DMS114 treated with DMSO at 0.1 percent for 48 hours (cell line): ENCODE measurements around the gene ADAMTS6.
"Not testable (repeated sequence)": the region's sequence is repeated elsewhere in the genome, so short reads cannot be mapped to it uniquely, and the experiment has no call there.

Source experiments
- DNase-seq: peaks from one replicate; lab custom pipeline; 2025; ENCODE audit not compliant: unreplicated experiment; lab: John Stamatoyannopoulos, UW

ADAMTS6 gene

GRCh38 chr5:65382582-65382981, 99.1 kb downstream of the ADAMTS6 start:
- DNase-seq, result no peak

GRCh38 chr5:65370505-65370904, 111.2 kb downstream of the ADAMTS6 start:
- DNase-seq, result not testable (repeated sequence)

- DNase-seq, result no peak
Observed at GRCh38 chr5:65366655-65367054, 115.1 kb downstream of the ADAMTS6 start.

DNA sequence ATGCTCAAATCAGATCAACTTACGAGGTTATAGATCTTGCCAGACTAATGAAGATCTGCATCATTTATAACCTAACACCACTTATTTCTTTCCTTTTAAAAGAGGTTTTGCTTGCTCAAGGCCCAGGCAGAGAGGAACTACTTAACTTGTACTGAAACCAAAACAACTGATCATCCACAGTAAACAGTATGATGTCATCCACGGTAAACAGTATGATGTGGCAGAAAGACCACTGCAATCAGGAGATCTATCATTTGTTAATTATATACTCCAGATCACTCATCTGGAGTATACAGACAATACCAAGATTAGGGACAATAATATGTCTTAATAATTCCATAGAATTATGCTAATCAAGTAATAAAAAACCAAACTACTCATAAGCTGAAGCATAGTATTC, 116.8 kb downstream of the ADAMTS6 start:
- DNase-seq, result no peak

DNA sequence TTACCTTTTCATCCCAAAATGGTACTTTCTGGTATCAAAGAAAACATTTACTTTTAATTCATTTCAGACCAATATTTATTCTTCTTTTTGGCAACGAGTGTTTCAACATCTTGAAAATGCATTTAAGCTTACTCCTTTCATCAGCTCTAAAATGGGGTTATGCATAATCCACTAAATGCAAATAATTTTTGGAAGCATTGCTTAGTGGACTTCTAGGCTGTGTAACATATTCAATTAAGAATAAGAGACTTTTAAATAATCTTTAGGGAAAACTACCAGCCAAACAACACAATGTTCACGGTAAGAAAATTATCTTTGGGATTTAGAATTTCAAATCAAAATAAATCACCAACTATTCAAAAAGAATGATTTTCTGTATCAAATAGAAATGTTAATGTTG, 118.2 kb downstream of the ADAMTS6 start:
- DNase-seq, result no peak

GRCh38 chr5:65359981-65360380, 121.7 kb downstream of the ADAMTS6 start:
- DNase-seq, result no peak

DNA sequence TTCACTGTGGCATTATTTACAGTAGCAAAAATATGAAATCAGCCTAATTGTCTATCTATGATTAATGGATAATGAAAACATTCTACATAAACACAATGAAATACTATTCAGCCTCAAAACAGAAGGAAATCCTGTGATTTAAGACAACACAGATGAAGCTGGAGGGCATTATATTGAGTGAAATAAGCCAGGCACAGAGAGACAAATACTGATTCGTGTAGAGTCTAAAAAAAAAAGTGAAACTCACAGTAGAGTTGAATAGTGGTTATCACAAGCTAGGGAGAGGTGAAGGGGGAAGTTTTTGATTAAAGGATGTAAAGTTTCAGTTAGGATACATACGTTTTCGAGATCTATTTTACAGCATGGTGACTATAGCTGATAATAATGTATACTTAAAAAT, 122.2 kb downstream of the ADAMTS6 start:
- DNase-seq, result no peak

DNA sequence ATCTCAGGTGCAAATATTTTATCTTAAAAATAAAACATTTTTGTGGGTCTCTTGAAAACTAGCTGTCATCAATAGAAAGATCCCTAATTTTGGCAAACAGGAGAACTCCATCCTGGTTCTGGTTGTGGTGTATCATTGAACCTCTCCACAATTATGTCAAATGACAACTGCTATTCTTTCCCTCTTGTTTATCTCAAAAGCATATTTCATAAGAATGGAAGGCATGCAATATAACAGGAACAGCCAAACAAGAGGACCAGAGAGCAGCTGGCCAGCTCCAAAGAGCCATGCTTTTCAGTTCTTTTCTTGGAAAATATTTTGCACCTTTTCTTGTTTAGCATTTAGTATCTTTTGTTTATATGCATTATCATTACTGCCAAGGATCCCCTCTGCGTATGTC, 125.4 kb downstream of the ADAMTS6 start:
- DNase-seq, result no peak

DNA sequence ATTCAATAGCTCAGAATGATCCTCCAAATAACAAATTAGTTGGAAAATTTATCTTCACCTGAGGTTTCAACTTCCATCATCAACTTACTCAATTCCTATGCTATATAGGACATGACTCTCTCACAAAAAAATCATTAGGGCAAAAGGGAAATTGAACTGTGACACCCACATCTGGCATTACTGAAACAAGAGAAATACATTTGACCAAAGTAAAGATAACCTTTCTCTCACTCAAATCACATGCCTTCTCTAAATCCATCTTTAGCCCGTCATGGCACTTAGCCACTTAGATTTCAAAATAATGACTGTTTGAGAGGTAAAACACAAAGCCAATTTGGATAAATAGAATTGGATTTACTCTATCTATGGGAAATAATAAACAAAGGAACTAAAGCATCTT, 126.4 kb downstream of the ADAMTS6 start:
- DNase-seq, result no peak

DNA sequence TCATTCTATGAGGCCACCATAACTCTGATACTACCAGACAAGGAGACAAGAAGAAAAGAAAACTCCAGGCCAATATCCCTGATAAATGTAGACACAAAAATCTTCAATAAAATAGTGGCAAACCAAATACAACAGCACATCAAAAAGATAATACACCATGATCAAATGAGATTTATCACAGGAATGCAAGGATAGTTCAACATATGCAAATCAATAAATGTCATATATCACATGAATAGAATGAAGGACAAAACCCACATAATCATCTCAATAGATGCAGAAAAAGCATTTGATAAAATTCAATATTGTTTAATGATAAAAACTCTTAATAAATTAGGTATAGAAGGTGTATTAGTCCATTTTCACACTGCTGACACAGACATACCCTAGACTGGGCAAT, 139.9 kb downstream of the ADAMTS6 start:
- DNase-seq, result no peak

GRCh38 chr5:65338606-65339151, 143.0 kb downstream of the ADAMTS6 start:
- no peak for DNase-seq

DNA sequence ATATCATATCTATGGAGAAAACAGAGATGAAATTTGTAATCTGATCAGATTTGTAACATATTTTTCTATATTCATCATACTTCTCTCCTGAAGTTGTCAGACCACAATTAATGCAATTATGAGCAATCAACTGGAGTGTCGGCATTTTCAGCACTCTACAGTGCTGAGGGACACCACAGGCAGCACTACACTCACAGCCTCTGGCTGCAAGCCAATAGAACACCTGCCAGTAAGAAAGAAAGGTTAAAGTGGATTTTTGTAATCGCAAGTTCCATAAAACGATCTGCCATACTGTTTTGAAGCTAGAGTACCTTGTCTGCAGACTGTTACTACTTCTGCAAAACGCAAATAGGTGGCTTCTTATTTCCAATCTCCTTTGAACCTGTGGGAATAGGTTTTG, 147.6 kb downstream of the ADAMTS6 start:
- DNase-seq, result no peak

DNA sequence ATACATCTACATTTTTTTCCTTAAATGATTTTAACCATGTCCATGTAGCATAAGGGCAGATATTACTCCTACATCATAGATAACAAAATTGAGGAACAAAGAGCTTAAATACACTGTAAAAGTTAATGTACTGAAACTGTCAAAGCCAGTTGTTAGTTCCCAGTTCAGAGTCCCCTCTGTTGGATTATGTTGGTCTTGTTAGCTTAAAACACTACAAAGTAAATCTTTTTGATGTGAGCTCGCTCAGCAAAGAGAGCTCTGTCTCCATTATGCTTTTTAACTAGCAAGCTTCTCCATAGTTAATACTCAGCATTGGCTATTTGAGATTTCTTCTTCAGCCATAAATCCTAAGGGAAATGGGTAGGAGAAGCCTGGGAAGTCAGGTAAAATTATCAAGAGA, 149.1 kb downstream of the ADAMTS6 start:
- no peak for DNase-seq

- no peak for DNase-seq
Observed at GRCh38 chr5:65329266-65329665, 152.5 kb downstream of the ADAMTS6 start.

DNA sequence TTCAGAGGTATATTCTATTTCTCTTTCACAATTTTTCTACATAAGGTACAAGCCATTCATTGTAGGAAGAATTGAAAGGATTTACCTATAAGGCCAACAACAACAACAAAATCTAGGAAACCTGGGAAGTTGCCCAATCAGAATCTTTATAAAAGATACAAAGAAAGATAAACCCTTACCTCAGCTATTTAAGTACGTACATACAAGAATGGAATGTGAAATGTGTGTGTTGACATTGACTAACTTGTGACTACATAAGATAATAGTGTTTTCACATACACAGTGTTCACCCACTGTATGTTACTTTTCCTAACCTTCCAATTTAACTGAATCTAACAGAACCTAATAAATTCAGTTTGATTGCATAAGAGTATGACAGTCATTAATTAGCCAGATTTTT, 154.1 kb downstream of the ADAMTS6 start:
- DNase-seq, result no peak

DNA sequence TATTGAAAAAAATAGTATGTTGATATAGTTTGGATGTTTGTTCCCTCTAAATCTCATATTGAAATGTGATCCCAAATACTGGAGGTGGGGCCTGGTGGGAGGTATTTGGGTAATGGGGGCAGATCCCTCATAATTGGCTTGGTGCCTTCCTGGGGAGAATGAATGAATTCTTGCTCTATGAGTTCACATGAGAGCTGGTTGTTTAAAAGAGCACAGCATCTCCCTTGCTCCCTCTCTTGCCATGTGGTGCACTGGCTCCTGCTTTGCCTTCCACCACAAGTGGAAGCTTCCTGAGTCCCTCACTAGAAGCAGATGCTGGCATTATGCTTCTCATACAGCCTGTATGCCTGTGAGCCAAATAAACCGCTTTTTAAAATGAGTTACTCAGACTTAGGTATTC, 154.8 kb downstream of the ADAMTS6 start:
- DNase-seq, result no peak

DNA sequence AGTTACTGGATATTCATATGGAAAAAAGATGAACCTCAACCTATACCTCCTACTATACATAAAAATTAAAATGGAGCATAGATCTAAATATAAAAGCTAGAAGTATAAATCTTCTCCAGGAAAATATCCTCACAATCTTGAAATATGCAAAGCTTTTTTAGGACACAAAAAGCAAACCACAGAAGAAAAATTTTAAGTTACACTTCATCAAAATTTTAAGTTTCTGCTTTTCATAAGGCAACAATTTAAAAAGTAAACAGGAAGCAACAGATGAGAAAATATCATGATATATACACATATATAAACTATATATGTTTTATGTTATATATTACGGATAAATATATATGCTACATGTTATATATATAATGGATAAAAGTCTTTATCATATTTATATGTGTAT, 157.5 kb downstream of the ADAMTS6 start:
- DNase-seq, result no peak

GRCh38 chr5:65320704-65321103, 161.0 kb downstream of the ADAMTS6 start:
- not testable (repeated sequence) for DNase-seq

DNA sequence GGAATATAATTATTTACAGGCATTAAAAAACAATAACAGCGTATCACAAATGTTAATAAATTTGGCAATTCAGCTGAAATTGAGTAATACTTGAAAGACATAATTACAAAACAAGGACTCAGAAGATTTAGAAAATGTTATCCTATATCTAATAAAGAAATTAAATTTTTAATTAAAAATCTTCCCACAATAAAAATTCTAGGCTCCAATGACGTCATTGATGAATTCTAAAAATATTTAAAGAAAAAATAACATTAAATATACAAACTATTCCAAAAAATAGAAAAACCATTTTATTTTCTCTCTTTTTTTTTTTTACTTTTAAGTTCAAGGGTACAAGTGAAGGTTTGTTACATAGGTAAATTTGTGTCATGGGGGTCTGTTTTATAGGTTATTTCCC, 161.5 kb downstream of the ADAMTS6 start:
- no peak for DNase-seq

DNA sequence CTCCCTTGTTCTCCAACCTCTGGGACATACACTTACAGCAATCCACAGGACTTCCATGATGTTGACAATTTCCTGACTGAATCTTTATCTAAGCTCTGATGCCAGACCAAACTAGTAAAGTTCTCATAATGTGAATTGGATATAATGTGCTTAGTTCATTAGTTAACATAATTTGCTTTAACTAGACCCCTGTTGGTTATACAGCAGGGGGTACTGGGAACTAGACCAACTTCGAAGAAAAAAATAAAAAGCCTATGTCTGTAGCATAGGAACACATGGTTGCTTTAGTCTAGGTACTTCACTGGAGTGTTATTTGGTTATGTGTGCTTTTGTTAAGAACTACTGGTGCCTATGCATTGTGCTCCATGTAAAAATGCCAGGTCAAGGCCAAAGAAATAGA, 173.8 kb downstream of the ADAMTS6 start:
- no peak for DNase-seq

DNA sequence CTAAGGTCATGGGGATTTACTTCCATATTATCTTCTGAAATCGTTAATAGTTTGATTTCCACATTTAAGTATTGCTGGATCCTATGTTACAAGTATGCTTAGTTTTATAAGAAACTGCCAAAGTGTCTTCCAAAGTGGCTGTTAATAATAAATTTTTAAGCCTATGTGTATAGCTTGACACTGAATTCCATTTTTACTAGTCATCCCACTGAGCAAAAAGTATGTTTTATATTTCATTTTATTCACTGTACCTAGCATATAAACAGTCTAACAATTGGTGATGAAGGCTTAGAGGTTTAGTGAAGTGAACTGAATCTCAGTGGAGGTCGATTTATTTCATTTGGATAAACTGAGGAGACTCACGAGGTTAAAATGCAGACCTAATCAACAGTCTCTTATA, 174.6 kb downstream of the ADAMTS6 start:
- DNase-seq, result no peak

GRCh38 chr5:65305913-65306312, 175.8 kb downstream of the ADAMTS6 start:
- DNase-seq, result no peak

- DNase-seq, result no peak
Observed at GRCh38 chr5:65299861-65300260, 181.9 kb downstream of the ADAMTS6 start.

GRCh38 chr5:65296067-65296466, 185.7 kb downstream of the ADAMTS6 start:
- DNase-seq, result no peak
